H1 (cell line): ENCODE results near the gene ZNF385B. TPM values are rescaled to one million over a fixed set of nuclear protein-coding genes. Genes with fewer than 3 reads are reported as not detected.

ENCODE experiments used
- CTCF ChIA-PET: fragments of 300-600 bp; sonication (Branson Sonifier 250); formaldehyde crosslinking; loops from one replicate; lab custom pipeline; 2021; ENCODE audit not compliant: partially characterized antibody; lab: Charles Lee
- POLR2A ChIA-PET: fragments of 300-600 bp; sonication (Branson Sonifier 250); formaldehyde crosslinking; loops from one replicate; lab custom pipeline; 2021; ENCODE audit warnings: inconsistent platforms; ENCODE audit not compliant: partially characterized antibody; lab: Charles Lee
- DNase-seq, 2 experiments: peaks; one replicate each; pipeline versions ENCODE4 v3.0.0 to v3.0.0-alpha.2; 2010 to 2022; ENCODE audit warnings: low spot score in 2 of 2, low read depth in 1 of 2, mixed read lengths in 1 of 2
- FAIRE-seq: peaks from 2 replicates; lab custom pipeline; 2011; peaks lifted over from hg19 to GRCh38; lab: Jason Lieb, UNC
- H2AFZ ChIP-seq: 2 replicates; pipeline ENCODE4 v1.8.1; 2012; ENCODE audit warnings: low read length, inconsistent platforms
- H2AK5ac ChIP-seq: 2 replicates; pipeline ENCODE4 v1.6.1; 2013; ENCODE audit warnings: low read depth, low read length
- H2BK120ac ChIP-seq: replicated peaks from 2 replicates; pipeline ENCODE3; 2013; ENCODE audit warnings: low read depth, low read length, inconsistent platforms
- H2BK12ac ChIP-seq: 2 replicates; pipeline ENCODE4 v1.6.1; 2013; ENCODE audit warnings: low read depth, low read length
- H2BK15ac ChIP-seq: 2 replicates; pipeline ENCODE4 v1.6.1; 2013; ENCODE audit warnings: low read length
- H2BK20ac ChIP-seq: 2 replicates; pipeline ENCODE4 v1.6.1; 2013; ENCODE audit warnings: low read length
- H2BK5ac ChIP-seq: 2 replicates; pipeline ENCODE4 v1.6.1; 2013; ENCODE audit warnings: low read depth, low read length
- H3K14ac ChIP-seq: 2 replicates; pipeline ENCODE4 v1.6.1; 2013; ENCODE audit warnings: inconsistent platforms; ENCODE audit not compliant: insufficient read length
- H3K18ac ChIP-seq: 2 replicates; pipeline ENCODE4 v1.6.1; 2013; ENCODE audit warnings: low read length; ENCODE audit errors: extremely low read depth
- H3K23ac ChIP-seq: 2 replicates; pipeline ENCODE4 v1.6.1; 2013; ENCODE audit warnings: inconsistent platforms; ENCODE audit not compliant: insufficient read length
- H3K23me2 ChIP-seq: 2 replicates; pipeline ENCODE4 v1.6.1; 2013; ENCODE audit warnings: low read depth, low read length
- H3K27ac ChIP-seq: 2 replicates; pipeline ENCODE4 v1.6.1; 2011; ENCODE audit warnings: low read depth, low read length, inconsistent platforms
- H3K27me3 ChIP-seq, 4 experiments: replicated peaks in 1 of 4; 1 replicate in 1 of 4; 2 replicates in 3 of 4; pipeline versions ENCODE4 v1.6.1 to v1.8.1; 2011 to 2013; ENCODE audit warnings: low read length in 3 of 4, mild to moderate bottlenecking in 3 of 4, inconsistent platforms in 2 of 4, mixed read lengths in 2 of 4, moderate library complexity in 1 of 4; ENCODE audit not compliant: control insufficient read depth in 3 of 4, insufficient read depth in 3 of 4; ENCODE audit errors: extremely low read depth in 1 of 4
- H3K36me3 ChIP-seq, 4 experiments: 2 replicates each; pipeline versions ENCODE4 v1.6.1 to v1.8.1; 2011 to 2013; ENCODE audit warnings: mild to moderate bottlenecking in 4 of 4, low read length in 3 of 4, moderate library complexity in 2 of 4, control low read depth in 1 of 4, inconsistent platforms in 1 of 4; ENCODE audit not compliant: insufficient read depth in 4 of 4, control insufficient read depth in 2 of 4
- H3K4ac ChIP-seq: replicated peaks from 2 replicates; pipeline ENCODE3; 2013; ENCODE audit warnings: low read length, low read depth, mixed read lengths, inconsistent platforms; ENCODE audit not compliant: insufficient read length
- H3K4me1 ChIP-seq, 4 experiments: replicated peaks in 1 of 4; 1 replicate in 1 of 4; 2 replicates in 3 of 4; pipeline versions ENCODE4 v1.6.1 to v1.8.1; 2011 to 2013; ENCODE audit warnings: low read length in 3 of 4, inconsistent platforms in 2 of 4, mixed read lengths in 1 of 4; ENCODE audit not compliant: insufficient read depth in 4 of 4, control insufficient read depth in 3 of 4
- H3K4me2 ChIP-seq, 2 experiments: 2 replicates each; pipeline versions ENCODE4 v1.6.1 to v1.8.1; 2011 to 2013; ENCODE audit warnings: low read depth in 2 of 2, low read length in 2 of 2, control low read depth in 1 of 2, inconsistent platforms in 1 of 2, mild to moderate bottlenecking in 1 of 2; ENCODE audit not compliant: insufficient read depth in 1 of 2
- H3K4me3 ChIP-seq, 4 experiments: fragments of 200-600, 300-600 bp in 1 of 4; sonication (generic), shearing (Covaris generic), sonication (Bioruptor Twin) in 1 of 4; 2 replicates each; pipeline versions ENCODE4 v1.5.1 to v1.8.1; 2011 to 2016; ENCODE audit warnings: low read length in 4 of 4, low read depth in 3 of 4, control low read depth in 2 of 4, inconsistent platforms in 2 of 4, mild to moderate bottlenecking in 2 of 4, mixed read lengths in 1 of 4, moderate library complexity in 1 of 4; ENCODE audit not compliant: insufficient read depth in 2 of 4; ENCODE audit errors: extremely low read depth in 1 of 4
- H3K56ac ChIP-seq: replicated peaks from 2 replicates; pipeline ENCODE3; 2013; ENCODE audit warnings: low read depth, mild to moderate bottlenecking, mixed read lengths, low read length, inconsistent platforms; ENCODE audit not compliant: insufficient read length
- H3K79me1 ChIP-seq: 2 replicates; pipeline ENCODE4 v1.6.1; 2013; ENCODE audit warnings: low read depth, low read length, control low read depth
- H3K79me2 ChIP-seq, 2 experiments: 2 replicates each; pipeline versions ENCODE4 v1.6.1 to v1.8.1; 2012 to 2013; ENCODE audit warnings: low read length in 2 of 2, mild to moderate bottlenecking in 2 of 2, inconsistent platforms in 1 of 2; ENCODE audit not compliant: insufficient read depth in 2 of 2, control insufficient read depth in 1 of 2
- H3K9ac ChIP-seq, 4 experiments: replicated peaks in 1 of 4; 1 replicate in 1 of 4; 2 replicates in 3 of 4; pipeline versions ENCODE4 v1.6.1 to v1.8.1; 2011 to 2013; ENCODE audit warnings: low read depth in 3 of 4, low read length in 3 of 4, control low read depth in 2 of 4, mild to moderate bottlenecking in 2 of 4, moderate library complexity in 2 of 4, inconsistent platforms in 1 of 4; ENCODE audit errors: extremely low read depth in 1 of 4
- H3K9me3 ChIP-seq, 2 experiments: 2 replicates each; pipeline versions ENCODE4 v1.6.1 to v1.8.1; 2012 to 2013; ENCODE audit warnings: mild to moderate bottlenecking in 2 of 2, moderate library complexity in 2 of 2, control low read depth in 1 of 2, inconsistent platforms in 1 of 2, low read depth in 1 of 2, low read length in 1 of 2, mixed read lengths in 1 of 2; ENCODE audit not compliant: insufficient read depth in 2 of 2
- H4K20me1 ChIP-seq, 2 experiments: replicated peaks in 1 of 2; 2 replicates each; pipeline versions ENCODE3 to v1.8.1; 2011 to 2013; ENCODE audit warnings: inconsistent platforms in 2 of 2, low read length in 2 of 2, mild to moderate bottlenecking in 1 of 2; ENCODE audit not compliant: insufficient read depth in 2 of 2, control insufficient read depth in 1 of 2
- H4K5ac ChIP-seq: 2 replicates; pipeline ENCODE4 v1.6.1; 2013; ENCODE audit warnings: low read length, low read depth, mixed read lengths, inconsistent platforms; ENCODE audit not compliant: insufficient read length
- H4K8ac ChIP-seq: 2 replicates; pipeline ENCODE4 v1.8.0; 2013; ENCODE audit warnings: mild to moderate bottlenecking, moderate library complexity, low read length, inconsistent platforms; ENCODE audit not compliant: insufficient read depth; ENCODE audit errors: extremely low read depth
- H4K91ac ChIP-seq: replicated peaks from 2 replicates; pipeline ENCODE3; 2013; ENCODE audit warnings: low read length, mixed read lengths, inconsistent platforms; ENCODE audit not compliant: insufficient read length
- CREB1 ChIP-seq: IDR thresholded peaks from 2 replicates; pipeline ENCODE4 v1.6.1; 2012; ENCODE audit warnings: inconsistent platforms
- FOSL1 ChIP-seq: IDR thresholded peaks from 2 replicates; pipeline ENCODE4 v1.6.1; 2011; ENCODE audit warnings: mild to moderate bottlenecking, low read depth, low read length, moderate library complexity; ENCODE audit not compliant: insufficient read depth
- GTF2F1 ChIP-seq: IDR thresholded peaks from 2 replicates; pipeline ENCODE4 v1.6.1; 2012; ENCODE audit warnings: low read depth, low read length, improper control_type of control experiment, borderline replicate concordance
- RNF2 ChIP-seq: fragments of 200-900, 300-1000 bp; sonication (generic); IDR thresholded peaks from 2 replicates; pipeline ENCODE4 v1.7.1; 2016; ENCODE audit warnings: borderline replicate concordance, low read depth, mild to moderate bottlenecking, antibody characterized with exemption, low read length; ENCODE audit not compliant: poor library complexity, severe bottlenecking; ENCODE audit errors: missing control alignments
- SUZ12 ChIP-seq: fragments of 200-600 bp; sonication (generic); IDR thresholded peaks from 2 replicates; pipeline ENCODE4 v1.6.1; 2012; ENCODE audit warnings: mild to moderate bottlenecking, inconsistent platforms, low read length, moderate library complexity, mixed read lengths
- TAF1 ChIP-seq: IDR thresholded peaks from 2 replicates; pipeline ENCODE4 v1.6.1; 2011; ENCODE audit warnings: mild to moderate bottlenecking, low read depth, low read length
- TAF7 ChIP-seq: optimal IDR thresholded peaks from 2 replicates; pipeline ENCODE3; 2011; ENCODE audit warnings: low read depth, mild to moderate bottlenecking, inconsistent platforms, low read length, moderate library complexity, borderline replicate concordance
- ZNF274 ChIP-seq: IDR thresholded peaks from 2 replicates; pipeline ENCODE4 v1.7.0; 2012; ENCODE audit warnings: low read length, borderline replicate concordance; ENCODE audit errors: extremely low read depth
- WGBS, 2 experiments: shearing (Covaris generic) in 1 of 2; methylation state at CpG; one replicate each; pipeline versions ENCODE4 v1.1.6 to v1.1.7; 2013 to 2015; ENCODE audit warnings: low lambda C conversion rate in 2 of 2, mixed read lengths in 2 of 2, inconsistent platforms in 1 of 2, low coverage in 1 of 2, missing lambda C conversion rate in 1 of 2; ENCODE audit not compliant: insufficient replicate concordance in 2 of 2, insufficient coverage in 1 of 2, insufficient read length in 1 of 2; ENCODE audit errors: extremely low coverage in 1 of 2, missing lambda C conversion rate in 1 of 2; 5-methylcytosine and 5-hydroxymethylcytosine counted together
- polyA plus RNA-seq, 7 experiments: library from polyadenylated mRNA; depleted of rRNA in 3 of 7; stranded (reverse) in 5 of 7; unstranded in 2 of 7; fragments of >200 nt in 5 of 7; fragments of 200-250 nt in 2 of 7; gene quantifications; 1 replicate in 5 of 7; 2 replicates in 1 of 7; 4 replicates in 1 of 7; pipeline versions ENCODE4 v1.2.1 to v1.2.3, GENCODE V29; 2011 to 2013; ENCODE audit warnings: missing spikeins in 2 of 7, mixed read lengths in 2 of 7
- total RNA-seq: library from RNA; stranded (reverse); fragmentation: NEBNext Ultra II Directional; extraction: Animal tissue kit (Norgen Biotek cat#: 25700); gene quantifications from 2 replicates; pipeline ENCODE4 v1.2.1, GENCODE V29; 2021
- TF ChIP-seq, protein P1 (sequence below), 3 experiments: IDR thresholded peaks; 1 replicate in 2 of 3; 2 replicates in 1 of 3; pipeline versions ENCODE4 v1.5.1 to v1.6.1; 2011; ENCODE audit warnings: low read length in 3 of 3, mild to moderate bottlenecking in 3 of 3, inconsistent platforms in 2 of 3, low read depth in 1 of 3, moderate library complexity in 1 of 3; ENCODE audit not compliant: insufficient read depth in 1 of 3; ENCODE audit errors: control extremely low read depth in 1 of 3

The ZNF385B gene
- total and polyA plus RNA-seq, 2 of the 8 experiments (the other 6 are each of a cell fraction or from before 2014, with no cell fraction given) = 1.1 to 3.7 TPM

DNA sequence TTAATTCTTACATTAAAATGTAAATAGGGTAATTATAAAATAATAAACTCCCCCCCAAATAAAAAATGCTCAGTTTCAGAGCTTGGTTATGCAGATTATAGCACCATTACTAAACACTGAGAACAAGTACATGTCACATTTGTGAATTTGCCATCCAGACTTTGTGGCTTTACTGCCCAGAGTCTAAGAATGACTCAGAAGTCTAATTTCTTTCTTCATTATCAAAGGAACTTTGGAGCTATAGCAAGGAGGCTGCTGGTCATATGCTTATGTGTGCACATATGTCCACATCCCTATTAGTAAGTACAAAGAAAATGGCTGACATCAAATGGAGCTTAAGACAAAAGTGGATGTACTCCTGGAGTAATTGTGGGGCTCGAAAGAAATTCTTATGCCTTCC is 348.2 kb downstream of the ZNF385B start:
- H4K8ac ChIP-seq = no peak overlapping the region
- CTCF ChIA-PET = interaction anchor here (0.6 to 1.3 kb wide), 3 partner anchors 13 to 1001 kb away, joined by 3 to 4 read pairs (median 4); no protein-coding TSS in a partner anchor
- no peak overlapping the region for H3K14ac ChIP-seq
- no peak overlapping the region for H3K4me3 ChIP-seq
- no peak overlapping the region for H2BK120ac ChIP-seq
- H2AFZ ChIP-seq = no peak overlapping the region
- no peak overlapping the region for H2BK5ac ChIP-seq
- H3K79me1 ChIP-seq = no peaks in the 10 kb centered on the region
- H3K9ac ChIP-seq = no peak overlapping the region
- no peak overlapping the region for H3K18ac ChIP-seq
- H4K5ac ChIP-seq = no peak overlapping the region
- no peak overlapping the region for H3K27ac ChIP-seq
- H3K4me1 ChIP-seq = no peaks in the 10 kb centered on the region
- H3K36me3 ChIP-seq = no peaks in the 10 kb centered on the region
- no peaks in the 10 kb centered on the region for H4K20me1 ChIP-seq
- no peak overlapping the region for H2BK15ac ChIP-seq
- no peaks in the 10 kb centered on the region for H3K23me2 ChIP-seq
- WGBS, 2 experiments = 71% methylated on average over 1 of the region's 1 CpG; no CpG with 5 or more reads in 1 of the 2 experiments
- H3K23ac ChIP-seq = no peak overlapping the region
- no peak overlapping the region for H2BK12ac ChIP-seq
- no peak overlapping the region for H3K56ac ChIP-seq
- FAIRE-seq (no peak), DNase-seq (no peak)
- H2BK20ac ChIP-seq = no peak overlapping the region
- TF ChIP-seq CREB1 = no peak
- TF ChIP-seq, protein P1, sequence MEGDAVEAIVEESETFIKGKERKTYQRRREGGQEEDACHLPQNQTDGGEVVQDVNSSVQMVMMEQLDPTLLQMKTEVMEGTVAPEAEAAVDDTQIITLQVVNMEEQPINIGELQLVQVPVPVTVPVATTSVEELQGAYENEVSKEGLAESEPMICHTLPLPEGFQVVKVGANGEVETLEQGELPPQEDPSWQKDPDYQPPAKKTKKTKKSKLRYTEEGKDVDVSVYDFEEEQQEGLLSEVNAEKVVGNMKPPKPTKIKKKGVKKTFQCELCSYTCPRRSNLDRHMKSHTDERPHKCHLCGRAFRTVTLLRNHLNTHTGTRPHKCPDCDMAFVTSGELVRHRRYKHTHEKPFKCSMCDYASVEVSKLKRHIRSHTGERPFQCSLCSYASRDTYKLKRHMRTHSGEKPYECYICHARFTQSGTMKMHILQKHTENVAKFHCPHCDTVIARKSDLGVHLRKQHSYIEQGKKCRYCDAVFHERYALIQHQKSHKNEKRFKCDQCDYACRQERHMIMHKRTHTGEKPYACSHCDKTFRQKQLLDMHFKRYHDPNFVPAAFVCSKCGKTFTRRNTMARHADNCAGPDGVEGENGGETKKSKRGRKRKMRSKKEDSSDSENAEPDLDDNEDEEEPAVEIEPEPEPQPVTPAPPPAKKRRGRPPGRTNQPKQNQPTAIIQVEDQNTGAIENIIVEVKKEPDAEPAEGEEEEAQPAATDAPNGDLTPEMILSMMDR (IDR thresholded peaks at IDR 0.05; ENCODE audit: control extremely low read depth in 1 of 3, insufficient read depth in 1 of 3, low read depth in 1 of 3, low read length in 3 of 3) = no peak
- no peak for TF ChIP-seq RNF2
- TF ChIP-seq SUZ12 = no peak
- no peak for TF ChIP-seq GTF2F1
- TF ChIP-seq TAF7 = no peak
- no peak for TF ChIP-seq ZNF274
- TF ChIP-seq FOSL1 = no peak
- TF ChIP-seq TAF1 = no peak
- POLR2A ChIA-PET = no interaction called here
- no peaks in the 10 kb centered on the region for H3K79me2 ChIP-seq
- no peak overlapping the region for H2AK5ac ChIP-seq
- H3K4ac ChIP-seq = no peak overlapping the region
- H3K4me2 ChIP-seq = no peak overlapping the region
- H3K9me3 ChIP-seq = 0 out of 4 replicates have a peak, but pooled peaks cover 0 to 2% of the 10 kb centered on the region in 2 experiments
- peaks cover 0 to 1% (median 0%) of the 10 kb centered on the region in 4 experiments; a peak in 1 of 7 replicates for H3K27me3 ChIP-seq
- no peak overlapping the region for H4K91ac ChIP-seq
